Hematopoietic multipotent progenitor cell treated with erythropoietin and hydrocortisone succinate and interleukin-3 and kit ligand, for 6 days (in vitro differentiated cells): ENCODE measurements around the gene PHLDB3.
"Not testable (repeated sequence)": the region's sequence is repeated elsewhere in the genome, so short reads cannot be mapped to it uniquely, and the experiment has no call there.

Experiments
- DNase-seq: peaks from one replicate; pipeline ENCODE4 v3.0.0-alpha.2; 2015

Gene PHLDB3

DNA sequence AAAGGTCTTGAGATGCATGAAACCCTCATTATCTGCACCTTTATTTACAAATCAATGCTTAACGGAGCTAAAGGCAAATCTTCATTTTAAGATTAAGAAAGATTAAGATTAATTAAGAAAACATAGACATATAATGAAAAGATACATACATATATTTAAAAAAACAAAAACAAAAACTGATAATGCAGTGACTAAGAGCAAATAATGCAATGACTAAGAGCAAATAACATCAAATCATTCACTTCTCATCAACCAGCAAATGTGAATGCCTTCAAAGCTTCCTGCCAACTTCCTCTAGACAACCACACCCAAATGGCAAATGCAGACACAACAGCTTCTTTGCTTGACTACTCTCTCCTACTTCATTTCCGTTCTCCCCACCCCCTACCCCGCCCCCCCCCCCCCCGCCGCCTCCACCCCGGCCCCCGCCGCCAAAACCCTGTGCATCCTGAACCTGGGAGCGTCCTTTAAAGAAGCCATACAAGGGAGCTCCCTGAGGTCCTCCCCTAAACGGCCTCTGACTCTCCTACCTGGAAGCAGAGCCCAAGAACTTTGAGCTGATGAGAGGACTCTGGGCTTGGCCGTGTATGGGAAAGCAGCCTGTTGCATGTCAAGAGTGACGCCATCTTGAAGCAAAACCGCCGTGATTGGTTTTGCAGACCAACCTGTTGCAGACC is 65.4 kb downstream of the PHLDB3 start:
- peak; percentile 62 for DNase-seq

DNA sequence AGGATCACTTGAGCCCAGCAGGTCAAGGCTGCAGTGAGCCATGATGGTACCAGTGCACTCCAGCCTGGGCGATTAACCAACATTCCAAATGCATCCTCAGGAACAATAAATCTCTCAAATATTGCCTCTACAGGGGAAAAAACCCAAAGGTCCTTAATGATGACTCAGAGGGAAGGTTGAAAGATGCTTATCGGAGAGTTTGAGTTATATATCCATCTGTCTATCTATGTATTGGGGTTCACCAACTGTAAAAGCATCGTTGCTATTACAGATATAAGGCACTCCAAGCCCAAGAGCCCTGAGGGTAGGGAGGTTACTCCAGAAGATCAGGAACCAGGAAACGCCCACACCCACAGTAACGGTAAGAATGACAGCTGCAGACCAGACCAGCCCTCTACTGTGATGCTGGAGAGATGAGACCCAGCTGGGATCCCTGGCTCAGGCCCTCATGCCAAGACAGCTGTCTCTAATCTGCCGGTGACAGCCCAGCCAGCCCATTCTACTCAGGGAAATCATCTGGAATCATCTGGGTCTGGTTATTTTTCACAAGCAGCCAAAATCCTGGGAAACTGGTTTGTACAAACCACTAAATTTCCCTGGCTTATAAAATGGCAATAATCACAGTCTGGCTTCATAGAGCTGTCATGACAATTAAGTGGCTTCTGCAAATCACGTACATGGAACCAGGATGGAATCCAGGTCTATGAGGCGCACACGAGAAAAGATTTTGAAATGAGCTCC is 66.1 kb downstream of the PHLDB3 start:
- peak; percentile 47 for DNase-seq

DNA sequence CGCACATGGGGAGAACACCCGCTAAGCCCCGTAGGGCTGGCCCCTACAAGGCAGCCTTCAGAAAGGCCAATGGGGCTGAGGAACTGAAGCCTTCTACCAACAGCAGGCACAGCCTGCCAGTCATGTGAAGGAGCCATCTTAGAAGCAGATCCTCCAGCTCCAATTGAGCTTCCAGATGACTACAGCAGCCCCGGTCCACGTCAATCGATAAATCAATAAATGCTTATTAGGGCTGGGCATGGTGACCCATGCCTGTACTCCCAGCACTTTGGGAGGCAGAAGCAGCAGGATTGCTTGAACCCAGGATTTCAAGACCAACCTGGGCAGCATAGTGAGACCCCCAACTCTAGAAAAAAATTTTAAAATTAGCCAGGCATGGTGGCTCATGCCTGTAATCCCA is 66.8 kb downstream of the PHLDB3 start:
- DNase-seq, result no peak

DNA sequence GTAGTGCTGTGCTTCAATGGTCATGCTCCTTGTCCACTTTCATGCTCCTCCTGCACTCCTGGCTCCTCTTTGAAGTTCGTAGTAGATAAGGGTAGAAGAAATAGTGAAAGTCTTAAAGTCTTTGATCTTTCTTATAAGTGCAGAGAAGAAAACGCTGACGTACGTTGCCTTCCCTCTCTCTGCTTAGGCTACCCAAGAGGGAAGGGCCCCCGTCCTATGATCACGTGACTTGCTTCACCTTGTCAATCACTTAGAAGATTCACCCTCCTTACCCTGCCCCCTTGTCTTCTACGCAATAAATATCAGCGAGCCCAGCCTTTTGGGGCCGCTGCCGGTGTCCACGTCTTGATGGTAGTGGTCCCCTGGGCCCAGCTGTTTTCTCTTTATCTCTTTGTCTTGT is 67.3 kb downstream of the PHLDB3 start:
- not testable (repeated sequence) for DNase-seq

DNA sequence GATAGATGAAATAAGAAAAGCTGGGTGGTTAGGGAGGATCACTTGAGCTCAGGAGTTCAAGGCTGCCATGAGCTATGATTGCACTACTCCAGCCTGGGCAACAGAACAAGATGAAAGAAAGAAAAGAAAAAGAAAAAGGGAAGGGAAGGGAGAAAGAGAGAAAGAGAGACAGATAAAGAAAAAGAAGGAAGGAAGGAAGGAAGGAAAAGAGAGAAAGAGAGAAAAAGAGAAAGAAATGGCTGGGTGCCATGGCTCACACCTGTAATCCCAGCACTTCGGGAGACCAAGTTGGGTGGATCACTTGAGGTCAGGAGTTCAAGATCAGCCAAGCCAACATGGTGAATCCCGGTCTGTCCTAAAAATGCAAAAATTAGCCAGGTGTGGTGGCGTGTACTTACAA is 68.8 kb downstream of the PHLDB3 start:
- DNase-seq, result no peak

- no peak for DNase-seq
These were observed 70.9 kb downstream of the PHLDB3 start for GRCh38 chr19:43433689-43434088.

GRCh38 chr19:43433358-43433673 is 71.2 kb downstream of the PHLDB3 start:
- no peak for DNase-seq

GRCh38 chr19:43430976-43431375 is 73.6 kb downstream of the PHLDB3 start:
- DNase-seq, result no peak

DNA sequence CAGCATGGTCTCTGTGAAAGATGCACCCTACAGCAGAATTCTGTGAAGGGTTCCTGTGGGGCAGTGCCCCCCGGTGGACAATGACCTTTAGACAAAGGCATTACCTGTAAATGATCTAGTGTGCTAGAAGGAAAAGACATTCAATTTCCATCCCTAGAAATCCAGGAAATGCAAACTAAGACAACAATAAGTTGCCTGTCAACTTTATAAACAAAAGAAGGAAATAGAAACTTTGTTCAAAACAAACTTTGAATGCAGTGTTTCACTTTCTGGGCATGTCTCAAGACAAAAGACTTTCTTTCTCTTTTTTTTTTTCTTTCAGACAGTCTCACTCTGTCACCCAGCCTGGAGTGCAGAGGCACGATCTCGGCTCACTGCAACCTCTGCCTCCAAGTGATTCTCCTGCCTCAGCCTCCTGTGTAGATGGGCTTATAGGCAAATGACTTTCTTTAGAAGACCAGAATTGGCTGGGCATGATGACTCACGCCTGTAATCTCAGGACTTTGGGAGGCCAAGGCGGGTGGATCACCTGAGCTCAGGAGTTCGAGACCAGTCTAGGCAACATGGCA is 74.3 kb downstream of the PHLDB3 start:
- peak; percentile 18 for DNase-seq

DNA sequence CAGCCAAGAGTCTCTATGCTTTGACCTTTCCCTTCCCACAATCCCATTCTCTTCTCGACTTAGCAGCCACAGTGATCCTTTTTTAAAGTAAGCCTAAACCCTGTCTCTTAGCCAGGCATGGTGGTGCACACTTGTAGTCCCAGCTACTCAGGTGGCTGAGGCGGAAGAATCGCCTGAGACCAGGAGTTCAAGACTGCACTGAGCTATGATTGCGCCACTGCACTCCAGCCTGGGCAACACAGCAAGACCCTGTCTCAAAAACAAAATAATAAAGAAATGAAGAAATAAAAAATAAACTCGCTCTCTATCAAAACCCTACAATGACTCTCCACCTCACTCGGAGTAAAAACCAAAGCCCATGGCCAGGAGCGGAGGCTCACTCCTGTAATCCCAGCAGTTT is 75.2 kb downstream of the PHLDB3 start:
- no peak for DNase-seq

DNA sequence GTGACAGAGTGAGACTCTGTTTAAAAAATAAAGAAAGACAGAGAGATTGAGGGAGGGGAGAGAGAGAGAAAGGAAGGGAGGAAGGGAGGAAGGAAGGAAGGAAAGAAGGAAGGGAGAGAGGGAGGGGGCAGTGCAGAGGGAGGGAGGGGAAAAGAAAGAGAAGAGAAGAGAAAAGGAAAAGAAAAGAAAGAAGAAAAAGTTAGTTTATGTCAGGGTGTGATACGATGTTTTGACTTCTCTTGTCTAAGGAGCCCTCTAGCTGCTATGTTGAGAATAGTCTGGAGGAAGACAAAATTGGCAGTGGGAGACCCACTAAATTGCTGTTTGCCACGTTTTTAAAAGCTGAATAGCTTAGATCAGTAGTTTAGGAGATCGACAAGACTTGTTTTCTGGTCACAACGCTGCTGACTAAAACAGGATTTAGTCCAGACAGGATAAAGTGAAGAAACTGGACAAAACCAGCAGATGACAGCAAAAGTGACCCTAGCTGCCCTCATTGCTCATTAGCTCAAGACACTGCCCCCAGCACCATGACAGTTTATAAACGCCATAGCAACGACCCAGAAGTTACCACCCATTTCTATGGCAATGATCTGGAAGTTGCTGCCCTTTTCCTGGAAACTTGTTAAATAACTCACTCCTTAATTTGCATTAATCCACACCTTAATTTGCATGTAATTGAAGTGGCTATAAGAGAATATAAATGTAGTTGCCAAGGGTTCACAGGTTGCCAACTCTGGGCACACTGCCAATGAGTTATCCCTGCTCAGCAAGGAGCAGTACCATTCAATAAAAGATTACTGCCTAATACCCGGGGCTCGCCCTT is 78.8 kb downstream of the PHLDB3 start:
- DNase-seq, result peak; percentile 62
